ENCODE data around the gene ALKAL2. TPM values are rescaled to one million over a fixed set of nuclear protein-coding genes. Genes with fewer than 3 reads are reported as not detected.
A peak's percentile ranks its signal among the peaks of the same experiment; 100 is the strongest.

Gene ALKAL2
- total RNA-seq, 1 donor from 2014 or later, result 50.0 TPM

DNA sequence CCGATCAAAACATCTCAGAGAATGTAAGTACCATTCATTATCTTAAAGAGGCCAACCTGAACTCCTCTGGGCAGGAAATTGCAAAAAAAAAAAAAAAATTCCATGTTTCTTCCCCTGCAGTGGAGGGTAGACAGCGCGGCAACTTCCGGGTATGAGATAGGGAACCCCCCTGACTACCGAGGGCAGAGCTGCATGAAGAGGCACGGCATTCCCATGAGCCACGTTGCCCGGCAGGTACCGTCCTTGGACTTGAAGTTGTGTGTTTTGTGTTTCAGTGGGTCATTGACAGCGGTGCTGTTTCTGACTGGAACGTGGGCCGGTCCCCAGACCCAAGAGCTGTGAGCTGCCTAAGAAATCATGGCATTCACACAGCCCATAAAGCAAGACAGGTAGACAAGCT, 16.0 kb downstream of the ALKAL2 start:
- no peak for TF ChIP-seq CTCF (IDR thresholded peaks at IDR 0.05)
- H3K27me3 Mint-ChIP-seq (ENCODE audit: unreplicated experiment), result no peaks in the 10 kb centered on the region
- no peak overlapping the region for H3K4me3 Mint-ChIP-seq (ENCODE audit: unreplicated experiment)
- H3K4me1 Mint-ChIP-seq (ENCODE audit: unreplicated experiment), result peaks cover 17% of the 10 kb centered on the region
- H3K9me3 Mint-ChIP-seq (ENCODE audit: unreplicated experiment), result no peaks in the 10 kb centered on the region
- DNase-seq (ENCODE audit: extremely low spot score, unreplicated experiment), result no peak
- no peak overlapping the region for H3K27ac Mint-ChIP-seq (ENCODE audit: unreplicated experiment)
- H3K36me3 Mint-ChIP-seq (ENCODE audit: unreplicated experiment), result peaks cover 16% of the 10 kb centered on the region

DNA sequence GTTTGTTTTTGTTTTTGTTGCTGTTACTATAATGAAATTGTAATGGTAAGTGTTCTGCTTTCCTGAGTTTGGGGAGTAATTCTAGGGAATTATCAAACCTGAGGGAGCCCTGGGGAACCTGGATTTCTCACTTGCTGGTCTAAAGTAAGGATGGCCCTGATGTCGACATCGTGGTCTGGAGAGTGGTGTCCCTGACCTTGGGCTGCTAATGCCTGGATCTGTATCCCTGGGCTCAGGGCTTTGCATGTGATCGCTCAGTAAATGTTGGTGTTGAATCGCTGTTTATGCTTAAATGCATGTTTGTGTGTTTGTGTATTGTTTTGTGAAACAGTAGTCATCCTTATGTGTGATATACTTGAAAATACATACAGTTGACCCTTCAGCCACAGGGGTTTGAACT, 17.0 kb downstream of the ALKAL2 start:
- Mint-ChIP-seq H3K27me3 (ENCODE audit: unreplicated experiment) (no peaks in the 10 kb centered on the region), H3K9me3 (ENCODE audit: unreplicated experiment) (no peaks in the 10 kb centered on the region), H3K27ac (ENCODE audit: unreplicated experiment) (no peak overlapping the region), H3K4me3 (ENCODE audit: unreplicated experiment) (no peak overlapping the region), H3K36me3 (ENCODE audit: unreplicated experiment) (peaks cover 8% of the 10 kb centered on the region), H3K4me1 (ENCODE audit: unreplicated experiment) (peaks cover 27% of the 10 kb centered on the region)
- no peak for TF ChIP-seq CTCF (IDR thresholded peaks at IDR 0.05)
- DNase-seq (ENCODE audit: extremely low spot score, unreplicated experiment), result no peak

DNA sequence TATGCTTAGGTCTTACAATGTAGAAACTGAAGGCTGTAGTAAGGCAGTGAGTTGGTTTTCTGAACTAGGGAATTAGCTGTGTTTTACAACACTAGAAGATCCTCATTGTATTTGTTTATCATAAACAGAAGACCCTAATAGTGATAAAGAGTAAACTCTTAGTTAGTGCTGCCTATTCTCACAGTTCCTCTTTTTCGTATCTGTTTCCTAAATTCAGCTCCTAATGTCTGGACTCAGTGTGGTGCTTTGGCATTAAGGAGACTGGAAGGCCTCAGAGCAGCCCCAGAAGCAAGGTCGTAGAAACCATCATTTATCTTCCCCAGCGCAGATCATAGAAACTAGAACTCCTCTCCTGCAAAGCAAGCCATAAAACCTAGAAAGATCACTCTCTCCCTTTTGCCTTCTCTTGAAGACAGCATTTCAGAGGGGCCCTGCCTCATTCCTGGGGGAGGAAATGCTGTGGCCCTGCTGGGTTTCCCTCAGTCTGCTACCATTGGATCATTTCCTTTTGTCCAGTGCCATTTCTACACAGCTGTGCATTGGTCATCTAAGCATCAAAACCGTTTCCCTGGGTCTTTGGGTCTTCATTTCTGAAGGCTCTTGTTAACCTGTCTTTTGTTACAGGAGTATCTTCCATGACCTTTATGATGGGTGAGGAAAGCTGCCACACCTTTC, 18.4 kb downstream of the ALKAL2 start:
- Mint-ChIP-seq H3K9me3 (ENCODE audit: unreplicated experiment) (no peaks in the 10 kb centered on the region), H3K27ac (ENCODE audit: unreplicated experiment) (no peak overlapping the region), H3K27me3 (ENCODE audit: unreplicated experiment) (no peaks in the 10 kb centered on the region), H3K36me3 (ENCODE audit: unreplicated experiment) (peaks cover 8% of the 10 kb centered on the region), H3K4me1 (ENCODE audit: unreplicated experiment) (peaks cover 33% of the 10 kb centered on the region), H3K4me3 (ENCODE audit: unreplicated experiment) (no peak overlapping the region)
- TF ChIP-seq CTCF (IDR thresholded peaks at IDR 0.05), result no peak
- no peak for DNase-seq (ENCODE audit: extremely low spot score, unreplicated experiment)

DNA sequence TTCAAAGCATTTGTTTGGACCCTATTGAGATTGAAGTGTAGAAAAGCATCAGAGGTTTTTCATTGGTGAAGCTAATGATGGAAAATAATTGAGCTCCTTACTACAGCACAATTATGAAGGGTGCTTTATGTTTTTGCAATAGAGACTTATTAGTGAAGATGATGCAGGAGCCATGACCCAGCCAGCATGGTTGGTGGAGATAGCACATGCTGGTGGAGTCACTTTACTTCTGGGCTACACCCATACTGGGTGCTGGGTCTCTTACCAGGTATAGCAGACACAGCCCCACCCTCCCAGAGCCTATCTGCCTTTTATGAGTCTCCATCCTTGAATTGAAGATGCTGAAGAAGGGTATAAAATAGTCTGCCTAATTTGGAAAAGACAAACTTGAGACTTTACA, 19.6 kb downstream of the ALKAL2 start:
- TF ChIP-seq CTCF (IDR thresholded peaks at IDR 0.05), result no peak
- Mint-ChIP-seq H3K9me3 (ENCODE audit: unreplicated experiment) (no peaks in the 10 kb centered on the region), H3K27ac (ENCODE audit: unreplicated experiment) (no peak overlapping the region), H3K4me3 (ENCODE audit: unreplicated experiment) (no peak overlapping the region), H3K4me1 (ENCODE audit: unreplicated experiment) (peaks cover 36% of the 10 kb centered on the region), H3K27me3 (ENCODE audit: unreplicated experiment) (no peaks in the 10 kb centered on the region), H3K36me3 (ENCODE audit: unreplicated experiment) (peaks cover 8% of the 10 kb centered on the region)
- DNase-seq (ENCODE audit: extremely low spot score, unreplicated experiment), result no peak

- H3K36me3 Mint-ChIP-seq (ENCODE audit: unreplicated experiment), result peaks cover 21% of the 10 kb centered on the region
- H3K27ac Mint-ChIP-seq (ENCODE audit: unreplicated experiment), result peak within 1 kb of the TSS; percentile 95
- DNase-seq (ENCODE audit: extremely low spot score, unreplicated experiment), result peak; percentile 98
- peak within 1 kb of the TSS; percentile 88 for H3K4me3 Mint-ChIP-seq (ENCODE audit: unreplicated experiment)
- no peak for TF ChIP-seq CTCF (IDR thresholded peaks at IDR 0.05)
- peaks cover 33% of the 10 kb centered on the region for H3K4me1 Mint-ChIP-seq (ENCODE audit: unreplicated experiment)
- no peaks in the 10 kb centered on the region for H3K27me3 Mint-ChIP-seq (ENCODE audit: unreplicated experiment)
- H3K9me3 Mint-ChIP-seq (ENCODE audit: unreplicated experiment), result no peaks in the 10 kb centered on the region
Measured at GRCh38 chr2:264493-265468, 23.1 kb downstream of the ALKAL2 start, which contains the start of gene ACP1. Gene ACP1, plus strand, starts transcription at chr2:264947. Its CDS starts 18 bp downstream, at chr2:264965.
